IPS-11a (cell line): Measurements from ENCODE around the gene DDX19B.
"Not testable (repeated sequence)": the region's sequence is repeated elsewhere in the genome, so short reads cannot be mapped to it uniquely, and the experiment has no call there.

Experiments used
- H3K4me3 ChIP-seq: one replicate; pipeline ENCODE4 v1.5.1; 2013; ENCODE audit warnings: low read depth, low read length, control low read depth

The DDX19B gene

GRCh38 chr16:70298988-70299938 is at the start of gene DDX19B:
TSS of gene DDX19B (plus strand) at chr16:70299186. CDS start at chr16:70299298, 112 bp downstream.
- H3K4me3 ChIP-seq = peak within 1 kb of the TSS; percentile 95

DNA sequence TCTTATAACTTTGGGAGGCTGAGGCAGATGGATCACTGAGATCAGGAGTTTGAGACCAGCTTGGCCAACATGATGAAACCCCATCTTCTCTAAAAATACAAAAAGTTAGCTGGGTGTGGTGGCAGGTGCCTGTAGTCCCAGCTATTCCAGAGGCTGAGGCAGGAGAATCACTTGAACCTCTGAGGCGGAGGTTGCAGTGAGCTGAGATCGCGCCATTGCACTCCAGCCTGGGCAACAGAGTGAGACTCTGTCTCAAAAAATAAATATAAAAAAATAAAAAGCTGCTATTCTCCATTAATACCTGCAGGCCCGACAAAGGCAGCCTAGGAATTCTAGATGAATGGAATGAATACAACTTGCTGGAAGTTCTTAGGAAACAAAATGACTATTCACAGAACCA is 49.3 kb upstream of the DDX19B start:
- not testable (repeated sequence) for H3K4me3 ChIP-seq

GRCh38 chr16:70250748-70251628 is 48.0 kb upstream of the DDX19B start:
- H3K4me3 ChIP-seq = peak overlapping the region; percentile 62

- peak within 1 kb of the TSS; percentile 62 for H3K4me3 ChIP-seq
Observed at GRCh38 chr16:70251629-70252354, 47.2 kb upstream of the DDX19B start, which contains the start of gene EXOSC6. TSS of gene EXOSC6 (minus strand) at chr16:70251940. CDS start at chr16:70251900, 40 bp downstream.

- H3K4me3 ChIP-seq = no peak overlapping the region
Observed at GRCh38 chr16:70252355-70252988, 46.5 kb upstream of the DDX19B start.

GRCh38 chr16:70253291-70254106 is 45.5 kb upstream of the DDX19B start:
- no peak overlapping the region for H3K4me3 ChIP-seq

GRCh38 chr16:70254180-70254964 is 44.6 kb upstream of the DDX19B start:
- H3K4me3 ChIP-seq = no peak overlapping the region

- H3K4me3 ChIP-seq = no peak overlapping the region
Observed at GRCh38 chr16:70254965-70255286, 44.1 kb upstream of the DDX19B start.

GRCh38 chr16:70255574-70255973 is 43.4 kb upstream of the DDX19B start:
- no peak overlapping the region for H3K4me3 ChIP-seq

DNA sequence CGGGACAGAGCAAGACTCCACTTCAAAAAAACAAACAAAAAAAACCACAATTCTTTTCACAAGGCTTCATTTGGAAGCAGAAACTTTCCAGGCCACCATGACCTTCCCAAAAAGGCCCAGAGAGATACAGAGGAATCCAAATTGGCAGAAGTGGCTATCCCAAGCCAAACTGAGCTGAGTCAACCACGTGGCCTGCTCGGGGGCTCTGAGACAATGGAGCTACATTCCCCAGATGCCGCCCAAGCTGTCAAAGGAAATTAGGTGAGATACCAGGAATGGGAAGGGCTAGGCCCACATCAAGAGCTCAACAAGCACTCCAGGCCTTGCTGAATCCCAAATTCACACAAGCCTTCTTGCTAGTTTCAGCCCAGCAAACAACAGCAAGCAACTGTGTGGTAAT is 41.6 kb upstream of the DDX19B start:
- no peak overlapping the region for H3K4me3 ChIP-seq

GRCh38 chr16:70258065-70258464 is 40.9 kb upstream of the DDX19B start:
- no peak overlapping the region for H3K4me3 ChIP-seq

DNA sequence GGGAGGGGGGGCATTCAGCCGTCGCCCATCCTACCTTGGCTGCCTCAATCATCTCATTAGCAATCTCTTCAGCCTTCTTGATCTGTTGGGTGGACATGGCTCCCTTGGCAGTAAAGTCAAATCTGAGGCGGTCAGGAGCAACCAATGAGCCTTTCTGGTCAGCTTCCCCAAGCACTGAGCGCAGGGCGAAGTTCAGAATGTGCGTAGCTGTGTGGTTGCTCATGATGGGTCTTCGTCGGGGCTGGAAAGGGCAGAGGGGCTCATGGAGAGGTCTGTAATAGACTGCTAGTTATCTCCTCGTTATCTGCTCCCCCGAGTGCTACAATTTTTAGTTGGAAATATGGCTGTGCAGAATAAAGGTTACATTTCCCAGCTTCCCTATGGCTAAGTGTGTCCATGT is 40.0 kb upstream of the DDX19B start:
- H3K4me3 ChIP-seq = no peak overlapping the region

DNA sequence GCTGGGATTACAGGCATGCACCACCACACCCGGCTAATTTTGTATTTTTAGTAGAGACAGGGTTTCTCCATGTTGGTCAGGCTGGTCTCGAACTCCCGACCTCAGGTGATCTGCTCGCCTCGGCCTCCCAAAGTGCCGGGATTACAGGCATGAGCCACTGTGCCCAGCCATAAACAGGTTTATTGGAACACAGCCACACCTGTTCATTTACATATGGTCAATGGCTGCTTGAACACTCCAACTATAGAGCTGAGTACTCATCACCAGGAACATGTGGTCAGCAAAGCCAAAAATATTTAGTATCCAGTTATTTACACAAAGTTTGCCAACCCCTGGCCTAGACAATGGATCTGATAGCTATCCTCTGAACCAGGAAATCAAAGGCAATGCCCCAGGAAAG is 39.1 kb upstream of the DDX19B start:
- not testable (repeated sequence) for H3K4me3 ChIP-seq

- no peak overlapping the region for H3K4me3 ChIP-seq
Observed at GRCh38 chr16:70267516-70267915, 31.5 kb upstream of the DDX19B start.

GRCh38 chr16:70267922-70268321 is 31.1 kb upstream of the DDX19B start:
- H3K4me3 ChIP-seq = not testable (repeated sequence)

- no peak overlapping the region for H3K4me3 ChIP-seq
Observed at GRCh38 chr16:70269471-70269870, 29.5 kb upstream of the DDX19B start.

DNA sequence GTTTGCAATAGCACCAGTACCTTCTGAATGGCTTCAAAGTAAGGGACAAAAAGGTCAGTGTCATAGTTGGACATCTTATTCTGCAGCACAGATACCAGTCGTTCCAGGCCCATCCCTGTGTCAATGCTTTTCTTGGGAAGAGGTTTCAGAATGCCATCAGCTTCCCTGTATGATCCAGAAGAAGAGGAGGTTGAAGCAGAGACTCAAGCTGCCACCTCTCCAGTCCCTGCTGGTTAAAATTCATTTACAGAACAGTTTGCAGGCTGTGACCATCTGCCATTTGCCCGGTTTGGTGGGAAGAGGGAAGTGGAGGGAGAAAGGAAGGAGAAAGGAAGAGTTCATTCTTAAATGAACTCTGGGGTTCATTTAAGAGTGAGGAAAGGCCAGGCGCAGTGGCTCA is 28.8 kb upstream of the DDX19B start:
- H3K4me3 ChIP-seq = no peak overlapping the region

DNA sequence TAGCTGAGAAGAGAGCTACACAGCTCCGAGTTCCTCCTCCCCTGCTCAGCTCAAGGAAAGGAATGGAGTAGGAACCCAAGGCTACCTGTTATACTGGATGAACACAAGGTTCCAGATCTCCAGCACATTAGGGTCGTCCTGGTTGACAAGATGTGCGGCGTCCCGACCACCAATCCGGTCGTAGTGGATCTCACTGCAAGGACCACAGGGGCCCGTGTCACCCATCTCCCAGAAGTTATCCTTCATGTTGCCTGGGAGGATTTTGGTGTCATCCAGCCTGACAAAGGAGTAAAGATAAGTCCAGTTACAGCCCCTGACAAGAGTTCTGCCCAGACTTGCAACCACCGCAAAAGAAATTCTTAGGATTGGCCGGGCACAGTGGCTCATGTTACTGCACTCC is 27.3 kb upstream of the DDX19B start:
- H3K4me3 ChIP-seq = no peak overlapping the region

DNA sequence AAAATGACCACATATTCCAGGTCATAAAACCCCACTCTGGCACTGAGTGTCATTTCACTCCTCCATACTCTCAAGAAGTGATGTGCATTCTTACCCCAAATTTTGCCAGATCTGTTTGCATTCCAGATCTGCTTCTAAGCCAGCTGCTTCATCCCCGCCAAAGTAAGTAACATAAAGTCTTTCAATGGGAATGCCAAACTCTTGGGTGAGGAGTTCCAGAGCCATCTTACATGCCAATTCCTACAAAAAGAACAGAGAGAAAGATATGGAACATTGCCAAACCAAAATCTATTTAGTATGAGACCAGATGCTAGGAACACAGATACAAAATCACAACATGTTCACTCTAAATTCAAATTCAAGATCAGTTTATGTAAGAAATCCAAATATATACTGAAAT is 22.6 kb upstream of the DDX19B start:
- H3K4me3 ChIP-seq = no peak overlapping the region
